Esophagus muscularis mucosa (tissue), 4 donors: Measurements from ENCODE around the gene GMFB.

Source experiments
- CTCF ChIP-seq, 3 experiments: fragments of 200-600 bp in 2 of 3; fragments of 450-650 bp in 1 of 3; sonication (generic) in 2 of 3; IDR thresholded peaks; one replicate each; pipeline ENCODE4 v1.5.1; 2017 to 2019; ENCODE audit warnings: antibody characterized with exemption in 3 of 3, mild to moderate bottlenecking in 2 of 3, moderate library complexity in 1 of 3
- EP300 ChIP-seq: sonication (generic); formaldehyde crosslinking; IDR thresholded peaks from one replicate; pipeline ENCODE4 v1.6.1; 2017; ENCODE audit warnings: antibody characterized with exemption
- POLR2A ChIP-seq: fragments of 450-650 bp; IDR thresholded peaks from one replicate; pipeline ENCODE4 v1.6.1; 2017; ENCODE audit warnings: antibody characterized with exemption, moderate library complexity, mild to moderate bottlenecking, low read depth
- POLR2AphosphoS5 ChIP-seq, 2 donors: sonication (generic); formaldehyde crosslinking; IDR thresholded peaks; one replicate each; pipeline ENCODE4 v1.6.1; 2017; ENCODE audit warnings: antibody characterized with exemption in 2 of 2

- no peak for TF ChIP-seq CTCF (IDR thresholded peaks at IDR 0.05)
- TF ChIP-seq POLR2AphosphoS5 (IDR thresholded peaks at IDR 0.05), result no peak
- no peak for TF ChIP-seq POLR2A
- no peak for TF ChIP-seq EP300
Observed at GRCh38 chr14:54470701-54471100, 18.1 kb downstream of the GMFB start.
